ENCODE data around the gene RET.

RET gene

DNA sequence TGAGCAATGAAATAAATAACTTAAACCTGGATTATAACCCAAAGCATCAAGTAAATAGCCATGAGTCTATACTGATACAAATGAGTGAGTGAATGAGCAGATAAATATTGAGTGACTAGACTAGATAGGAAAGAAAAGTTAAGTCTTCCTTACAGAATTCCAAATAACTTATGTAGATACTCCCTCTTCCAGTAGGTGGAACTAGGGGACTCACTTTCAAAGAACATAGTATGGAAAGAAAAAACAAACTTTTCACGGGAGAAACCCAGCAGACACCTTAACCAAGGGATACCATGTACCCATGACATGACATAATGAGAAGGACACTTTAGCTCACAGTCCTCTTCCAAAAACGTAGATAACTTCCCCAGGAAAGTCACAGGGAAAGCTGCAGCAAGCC is 93.6 kb downstream of the RET start:
- DNase-seq (ENCODE audit: insufficient read length, low spot score), result no peak
- FAIRE-seq, result no peak

DNA sequence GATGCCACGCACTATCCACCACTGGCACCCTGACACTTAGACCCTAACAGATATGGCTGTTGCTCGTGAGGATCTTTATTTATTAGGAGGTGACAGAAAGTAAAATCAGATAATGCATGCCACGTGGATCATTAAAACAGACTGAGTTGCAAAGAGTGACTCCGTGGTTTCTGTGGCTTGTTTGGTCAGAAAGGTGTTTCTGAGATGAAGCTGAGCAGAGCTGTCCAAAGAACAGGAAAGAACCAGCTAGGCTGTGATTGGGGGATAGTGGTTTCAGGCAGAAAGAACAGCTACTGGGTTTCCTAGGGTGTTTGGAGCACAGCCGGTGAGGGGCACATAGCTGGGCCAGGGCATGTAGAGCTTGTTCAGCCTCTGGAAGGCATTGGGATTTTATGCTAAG is 95.8 kb downstream of the RET start:
- FAIRE-seq (no peak), DNase-seq (ENCODE audit: insufficient read length, low spot score) (no peak)
- TF ChIP-seq, protein P1, sequence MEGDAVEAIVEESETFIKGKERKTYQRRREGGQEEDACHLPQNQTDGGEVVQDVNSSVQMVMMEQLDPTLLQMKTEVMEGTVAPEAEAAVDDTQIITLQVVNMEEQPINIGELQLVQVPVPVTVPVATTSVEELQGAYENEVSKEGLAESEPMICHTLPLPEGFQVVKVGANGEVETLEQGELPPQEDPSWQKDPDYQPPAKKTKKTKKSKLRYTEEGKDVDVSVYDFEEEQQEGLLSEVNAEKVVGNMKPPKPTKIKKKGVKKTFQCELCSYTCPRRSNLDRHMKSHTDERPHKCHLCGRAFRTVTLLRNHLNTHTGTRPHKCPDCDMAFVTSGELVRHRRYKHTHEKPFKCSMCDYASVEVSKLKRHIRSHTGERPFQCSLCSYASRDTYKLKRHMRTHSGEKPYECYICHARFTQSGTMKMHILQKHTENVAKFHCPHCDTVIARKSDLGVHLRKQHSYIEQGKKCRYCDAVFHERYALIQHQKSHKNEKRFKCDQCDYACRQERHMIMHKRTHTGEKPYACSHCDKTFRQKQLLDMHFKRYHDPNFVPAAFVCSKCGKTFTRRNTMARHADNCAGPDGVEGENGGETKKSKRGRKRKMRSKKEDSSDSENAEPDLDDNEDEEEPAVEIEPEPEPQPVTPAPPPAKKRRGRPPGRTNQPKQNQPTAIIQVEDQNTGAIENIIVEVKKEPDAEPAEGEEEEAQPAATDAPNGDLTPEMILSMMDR (IDR thresholded peaks at IDR 0.05; ENCODE audit: insufficient read depth, missing control alignments), result no peak

More for the DNA sequence above, 93.6 kb downstream of the RET start:
- TF ChIP-seq, protein P1 (IDR thresholded peaks at IDR 0.05; ENCODE audit: insufficient read depth, missing control alignments), result no peak

DNA sequence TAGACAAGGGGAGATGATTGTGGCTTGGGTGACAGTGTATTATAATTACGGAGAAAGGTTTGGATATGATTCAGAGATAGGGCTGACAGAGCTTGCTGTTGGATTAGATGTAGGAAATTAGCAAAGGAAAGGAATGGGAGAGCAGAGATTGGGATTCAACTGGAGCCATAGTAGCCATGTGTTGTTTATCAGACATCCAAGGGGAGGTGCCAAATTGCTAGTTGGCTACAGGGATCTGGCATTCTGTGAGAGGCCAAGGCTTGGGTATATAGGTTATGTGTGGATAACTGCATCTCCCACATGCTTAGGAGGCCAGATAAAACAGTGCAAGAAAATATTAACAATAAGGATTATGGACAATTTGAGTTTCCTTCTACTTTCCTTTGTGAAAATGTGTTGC is 96.3 kb downstream of the RET start:
- TF ChIP-seq, protein P1 (IDR thresholded peaks at IDR 0.05; ENCODE audit: insufficient read depth, missing control alignments), result no peak
- FAIRE-seq (no peak), DNase-seq (ENCODE audit: insufficient read length, low spot score) (no peak)

DNA sequence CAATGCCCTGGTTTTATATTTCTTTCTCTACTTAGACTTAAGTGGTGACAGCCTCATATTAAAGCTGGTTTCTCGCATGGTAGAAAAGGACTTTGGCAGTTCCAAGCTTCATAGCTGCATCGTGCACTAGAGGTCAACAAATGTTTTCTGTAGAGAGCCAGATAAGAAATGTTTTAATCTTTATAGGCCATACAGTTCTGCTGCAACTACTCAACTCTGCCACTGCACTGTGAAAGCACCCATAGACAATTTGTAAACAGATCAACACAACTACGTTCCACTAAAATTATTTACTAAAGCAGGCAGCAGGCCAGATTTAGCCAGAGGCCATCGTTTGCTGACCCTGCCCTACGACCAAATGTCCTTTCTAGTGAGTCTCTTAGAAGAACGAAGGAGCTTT is 98.1 kb downstream of the RET start:
- TF ChIP-seq, protein P1 (IDR thresholded peaks at IDR 0.05; ENCODE audit: insufficient read depth, missing control alignments), result no peak
- no peak for FAIRE-seq
- no peak for DNase-seq (ENCODE audit: insufficient read length, low spot score)

DNA sequence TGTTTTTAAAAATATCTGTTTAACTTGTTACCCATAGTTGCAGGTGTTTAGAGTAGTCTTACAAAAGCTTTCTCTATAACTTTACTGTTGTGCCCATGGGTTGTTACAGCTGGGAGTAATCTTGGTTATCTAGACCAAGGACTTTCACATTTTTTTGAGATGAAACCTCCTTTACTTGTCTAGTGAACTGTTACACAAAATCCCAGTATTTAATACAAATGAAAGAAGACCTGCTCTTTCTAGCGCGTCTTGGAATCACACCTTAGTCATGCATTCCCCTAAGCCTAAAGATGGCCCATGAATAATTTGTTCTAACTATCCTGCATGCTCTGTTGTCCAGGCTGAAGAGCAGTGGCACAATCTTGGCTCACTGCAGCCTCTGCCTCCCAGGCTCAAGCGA is 99.4 kb downstream of the RET start:
- FAIRE-seq (no peak), DNase-seq (ENCODE audit: insufficient read length, low spot score) (no peak)
- TF ChIP-seq, protein P1 (IDR thresholded peaks at IDR 0.05; ENCODE audit: insufficient read depth, missing control alignments), result no peak

DNA sequence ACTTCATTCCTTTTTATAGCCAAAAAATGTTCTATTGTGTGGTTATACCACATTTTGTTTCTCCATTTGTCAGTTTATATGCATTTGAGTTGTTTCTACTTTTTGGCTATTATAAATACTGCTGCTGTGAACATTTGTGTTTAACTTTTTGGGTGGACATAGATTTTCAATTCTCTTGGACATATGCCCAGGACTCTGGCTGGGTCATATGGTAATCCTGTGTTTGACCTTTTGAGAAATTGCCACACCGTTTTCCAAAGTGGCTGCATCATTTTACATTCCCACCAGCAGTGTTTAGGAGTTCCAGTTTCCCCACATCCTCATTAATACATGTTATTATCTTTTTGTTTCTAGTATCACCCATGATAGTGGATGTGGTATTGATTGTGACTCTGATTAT is 100.7 kb downstream of the RET start:
- TF ChIP-seq, protein P1 (IDR thresholded peaks at IDR 0.05; ENCODE audit: insufficient read depth, missing control alignments), result no peak
- no peak for FAIRE-seq
- DNase-seq (ENCODE audit: insufficient read length, low spot score), result no peak
